ENCODE measurements around the gene PDE1C. TPM values are rescaled to one million over a fixed set of nuclear protein-coding genes. Genes with fewer than 3 reads are reported as not detected.

PDE1C gene
- total and polyA plus RNA-seq, 2 of the 4 experiments (the other 2 are of a cell fraction) = 14.2 to 61.5 TPM

DNA sequence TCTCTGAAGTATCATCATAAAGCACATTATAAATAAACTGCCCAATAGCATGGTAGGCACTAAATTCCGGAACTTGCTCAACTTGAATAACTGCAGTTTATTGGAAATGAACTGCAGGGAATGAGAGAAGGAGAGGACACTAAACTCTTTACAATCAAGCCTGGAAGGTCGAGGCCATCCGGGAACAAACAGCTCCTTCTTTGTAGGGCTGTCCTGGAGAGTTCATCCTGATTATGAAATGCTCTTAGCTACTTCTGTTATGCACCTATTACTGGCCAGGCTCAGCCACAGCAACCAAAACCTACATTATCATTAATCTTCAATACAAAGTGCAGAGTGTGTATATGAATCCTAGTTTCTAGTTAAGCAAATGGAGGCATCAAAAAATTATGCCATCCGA, 318.5 kb downstream of the PDE1C start:
- in situ Hi-C loops (cut with MboI; ENCODE audit: low sequenced_read_pairs) (no loop called here), intact Hi-C loops (cut with micrococcal nuclease) (no loop called here), dilution Hi-C loops (cut with HindIII; ENCODE audit: low sequenced_read_pairs, unreplicated experiment) (no loop called here)
- no peak overlapping the region for H3K18ac ChIP-seq (ENCODE audit: low read depth, low read length)
- no peak overlapping the region for H3K4ac ChIP-seq (ENCODE audit: low read depth, low read length)
- H2BK120ac ChIP-seq (ENCODE audit: low read depth, low read length) = no peak overlapping the region
- no peak for DNase-seq
- H2AK9ac ChIP-seq (replicated peaks; ENCODE audit: low read depth, low read length, poor library complexity) = no peak overlapping the region
- no peaks in the 10 kb centered on the region for H3K79me1 ChIP-seq (ENCODE audit: low read depth in 1 of 2, low read length in 2 of 2)
- no peak for ATAC-seq (ENCODE audit: low read depth)
- H3K9ac ChIP-seq (ENCODE audit: low read depth, low read length) = no peak overlapping the region
- no TSS peak for BruUV-seq (replicated peaks)
- 0 out of 2 replicates have a peak, but pooled peaks cover 3% of the 10 kb centered on the region for H3K9me1 ChIP-seq (ENCODE audit: insufficient read depth, low read length)
- H3K14ac ChIP-seq (replicated peaks; ENCODE audit: low read depth, low read length) = no peak overlapping the region
- no peaks in the 10 kb centered on the region for H3K4me1 ChIP-seq (ENCODE audit: control insufficient read depth, insufficient read depth, low read length)
- no peak overlapping the region for H2BK5ac ChIP-seq (ENCODE audit: low read depth, low read length, poor library complexity, severe bottlenecking)
- no peak overlapping the region for H2BK20ac ChIP-seq (ENCODE audit: low read depth, low read length)
- H2BK15ac ChIP-seq (ENCODE audit: low read depth, low read length) = no peak overlapping the region
- no peaks in the 10 kb centered on the region; the same call in 1 of the 2 replicates for H3K9me3 ChIP-seq (ENCODE audit: control insufficient read depth, insufficient read depth, low read length)
- H4K20me1 ChIP-seq (ENCODE audit: insufficient read depth, low read length) = no peaks in the 10 kb centered on the region
- no peak overlapping the region for H3K27ac ChIP-seq (ENCODE audit: insufficient read depth, low read length)
- CTCF ChIA-PET = no interaction called here
- no peak overlapping the region for H2AFZ ChIP-seq (replicated peaks; ENCODE audit: low read length, poor library complexity)
- H3K4me2 ChIP-seq (ENCODE audit: low read depth, low read length) = no peak overlapping the region
- H3K4me3 ChIP-seq (ENCODE audit: insufficient read depth, low read depth, low read length) = no peak overlapping the region
- H4K5ac ChIP-seq (ENCODE audit: low read depth, low read length) = no peak overlapping the region
- no peak overlapping the region for H4K91ac ChIP-seq (ENCODE audit: insufficient read depth, low read depth, low read length)
- no peak overlapping the region for H2AK5ac ChIP-seq (ENCODE audit: low read depth, low read length)
- no peak overlapping the region for H4K8ac ChIP-seq (ENCODE audit: low read depth in 2 of 2, low read length in 2 of 2)
- no peak overlapping the region for H3K23ac ChIP-seq (ENCODE audit: low read depth, low read length)
- H3K56ac ChIP-seq (ENCODE audit: extremely low read depth, insufficient read depth, low read length) = no peak overlapping the region
- TF ChIP-seq SMC3 (IDR thresholded peaks at IDR 0.05; ENCODE audit: low read depth, low read length) = no peak
- no peak for TF ChIP-seq RFX5 (IDR thresholded peaks at IDR 0.05; ENCODE audit: low read depth, low read length)
- no peak for TF ChIP-seq MAFK (IDR thresholded peaks at IDR 0.05; ENCODE audit: low read depth, low read length)
- TF ChIP-seq, protein P1, sequence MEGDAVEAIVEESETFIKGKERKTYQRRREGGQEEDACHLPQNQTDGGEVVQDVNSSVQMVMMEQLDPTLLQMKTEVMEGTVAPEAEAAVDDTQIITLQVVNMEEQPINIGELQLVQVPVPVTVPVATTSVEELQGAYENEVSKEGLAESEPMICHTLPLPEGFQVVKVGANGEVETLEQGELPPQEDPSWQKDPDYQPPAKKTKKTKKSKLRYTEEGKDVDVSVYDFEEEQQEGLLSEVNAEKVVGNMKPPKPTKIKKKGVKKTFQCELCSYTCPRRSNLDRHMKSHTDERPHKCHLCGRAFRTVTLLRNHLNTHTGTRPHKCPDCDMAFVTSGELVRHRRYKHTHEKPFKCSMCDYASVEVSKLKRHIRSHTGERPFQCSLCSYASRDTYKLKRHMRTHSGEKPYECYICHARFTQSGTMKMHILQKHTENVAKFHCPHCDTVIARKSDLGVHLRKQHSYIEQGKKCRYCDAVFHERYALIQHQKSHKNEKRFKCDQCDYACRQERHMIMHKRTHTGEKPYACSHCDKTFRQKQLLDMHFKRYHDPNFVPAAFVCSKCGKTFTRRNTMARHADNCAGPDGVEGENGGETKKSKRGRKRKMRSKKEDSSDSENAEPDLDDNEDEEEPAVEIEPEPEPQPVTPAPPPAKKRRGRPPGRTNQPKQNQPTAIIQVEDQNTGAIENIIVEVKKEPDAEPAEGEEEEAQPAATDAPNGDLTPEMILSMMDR (conservative IDR thresholded peaks at IDR 0.05; ENCODE audit: low read depth, low read length) = no peak
- TF ChIP-seq BHLHE40 (IDR thresholded peaks at IDR 0.05; ENCODE audit: low read depth, low read length) = no peak
- TF ChIP-seq, protein P2, sequence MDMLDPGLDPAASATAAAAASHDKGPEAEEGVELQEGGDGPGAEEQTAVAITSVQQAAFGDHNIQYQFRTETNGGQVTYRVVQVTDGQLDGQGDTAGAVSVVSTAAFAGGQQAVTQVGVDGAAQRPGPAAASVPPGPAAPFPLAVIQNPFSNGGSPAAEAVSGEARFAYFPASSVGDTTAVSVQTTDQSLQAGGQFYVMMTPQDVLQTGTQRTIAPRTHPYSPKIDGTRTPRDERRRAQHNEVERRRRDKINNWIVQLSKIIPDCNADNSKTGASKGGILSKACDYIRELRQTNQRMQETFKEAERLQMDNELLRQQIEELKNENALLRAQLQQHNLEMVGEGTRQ (IDR thresholded peaks at IDR 0.05; ENCODE audit: low read depth, low read length) = no peak
- TF ChIP-seq MXI1 (IDR thresholded peaks at IDR 0.05; ENCODE audit: borderline replicate concordance, low read depth, low read length) = no peak
- no peak for TF ChIP-seq CHD1 (IDR thresholded peaks at IDR 0.05; ENCODE audit: low read depth, low read length)
- TF ChIP-seq MAZ (IDR thresholded peaks at IDR 0.05; ENCODE audit: borderline replicate concordance, low read depth, low read length) = no peak
- TF ChIP-seq NFE2L2 (IDR thresholded peaks at IDR 0.05; ENCODE audit: low read depth, low read length) = no peak
- no peak for TF ChIP-seq POLR2A (IDR thresholded peaks at IDR 0.05; ENCODE audit: low read depth, low read length)
- no peak for TF ChIP-seq RCOR1 (IDR thresholded peaks at IDR 0.05; ENCODE audit: insufficient replicate concordance, low read length)
- TF ChIP-seq, protein P3, sequence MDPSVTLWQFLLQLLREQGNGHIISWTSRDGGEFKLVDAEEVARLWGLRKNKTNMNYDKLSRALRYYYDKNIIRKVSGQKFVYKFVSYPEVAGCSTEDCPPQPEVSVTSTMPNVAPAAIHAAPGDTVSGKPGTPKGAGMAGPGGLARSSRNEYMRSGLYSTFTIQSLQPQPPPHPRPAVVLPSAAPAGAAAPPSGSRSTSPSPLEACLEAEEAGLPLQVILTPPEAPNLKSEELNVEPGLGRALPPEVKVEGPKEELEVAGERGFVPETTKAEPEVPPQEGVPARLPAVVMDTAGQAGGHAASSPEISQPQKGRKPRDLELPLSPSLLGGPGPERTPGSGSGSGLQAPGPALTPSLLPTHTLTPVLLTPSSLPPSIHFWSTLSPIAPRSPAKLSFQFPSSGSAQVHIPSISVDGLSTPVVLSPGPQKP (IDR thresholded peaks at IDR 0.05; ENCODE audit: borderline replicate concordance, low read depth, low read length) = no peak
- TF ChIP-seq RAD21 (IDR thresholded peaks at IDR 0.05; ENCODE audit: low read length) = no peak
- POLR2A ChIA-PET (ENCODE audit: unreplicated experiment) = no interaction called here
- WGBS, 2 experiments (ENCODE audit: extremely low coverage in 2 of 2, insufficient read length in 1 of 2) = no CpG with 5 or more reads among the region's 4 CpGs
- no peaks in the 10 kb centered on the region for H3K27me3 ChIP-seq (ENCODE audit: control insufficient read depth, insufficient read depth, low read length)
- H3K36me3 ChIP-seq (ENCODE audit: control insufficient read depth, insufficient read depth, low read length) = no peaks in the 10 kb centered on the region

Measured in IMR-90 (cell line).